Mucosa of stomach (tissue), 1 donor: Measurements from ENCODE around the gene TLR2.
"Not testable (repeated sequence)": the region's sequence is repeated elsewhere in the genome, so short reads cannot be mapped to it uniquely, and the experiment has no call there.

Experiments
- H3K27me3 ChIP-seq: one replicate; pipeline ENCODE4 v1.7.0; 2013; ENCODE audit warnings: mild to moderate bottlenecking, low read length; ENCODE audit not compliant: control insufficient read depth, insufficient read depth
- H3K36me3 ChIP-seq: one replicate; pipeline ENCODE4 v1.7.0; 2013; ENCODE audit warnings: low read length; ENCODE audit not compliant: control insufficient read depth, insufficient read depth
- H3K4me1 ChIP-seq: one replicate; pipeline ENCODE4 v1.7.0; 2013; ENCODE audit warnings: mild to moderate bottlenecking, low read length; ENCODE audit not compliant: control insufficient read depth, insufficient read depth
- H3K4me3 ChIP-seq: one replicate; pipeline ENCODE4 v1.7.0; 2013; ENCODE audit warnings: low read length
- H3K9ac ChIP-seq: one replicate; pipeline ENCODE4 v1.7.0; 2013; ENCODE audit warnings: mild to moderate bottlenecking, low read length, moderate library complexity
- H3K9me3 ChIP-seq: one replicate; pipeline ENCODE4 v1.7.0; 2013; ENCODE audit warnings: mild to moderate bottlenecking, low read length, moderate library complexity; ENCODE audit not compliant: control insufficient read depth
- donor health status: Pancreatic carcinoma.

Gene TLR2

GRCh38 chr4:153646978-153647377 lies 37.1 kb upstream of the TLR2 start:
- Histone ChIP-seq H3K4me1 (no peaks in the 10 kb centered on the region), H3K36me3 (no peaks in the 10 kb centered on the region), H3K9me3 (no peaks in the 10 kb centered on the region), H3K27me3 (no peaks in the 10 kb centered on the region), H3K9ac (no peak overlapping the region), H3K4me3 (no peak overlapping the region)

GRCh38 chr4:153647975-153648374 lies 36.1 kb upstream of the TLR2 start:
- Histone ChIP-seq H3K9ac (no peak overlapping the region), H3K27me3 (no peaks in the 10 kb centered on the region), H3K36me3 (no peaks in the 10 kb centered on the region), H3K4me1 (no peaks in the 10 kb centered on the region), H3K4me3 (no peak overlapping the region), H3K9me3 (no peaks in the 10 kb centered on the region)

GRCh38 chr4:153649572-153649991 lies 34.5 kb upstream of the TLR2 start:
- Histone ChIP-seq H3K36me3 (no peaks in the 10 kb centered on the region), H3K9me3 (no peaks in the 10 kb centered on the region), H3K4me3 (no peak overlapping the region), H3K9ac (no peak overlapping the region), H3K4me1 (no peaks in the 10 kb centered on the region), H3K27me3 (no peaks in the 10 kb centered on the region)

GRCh38 chr4:153651116-153651515 lies 33.0 kb upstream of the TLR2 start:
- Histone ChIP-seq H3K4me3 (no peak overlapping the region), H3K4me1 (no peaks in the 10 kb centered on the region), H3K9me3 (no peaks in the 10 kb centered on the region), H3K27me3 (no peaks in the 10 kb centered on the region), H3K9ac (no peak overlapping the region), H3K36me3 (no peaks in the 10 kb centered on the region)

- Histone ChIP-seq H3K36me3 (no peaks in the 10 kb centered on the region), H3K4me1 (no peaks in the 10 kb centered on the region), H3K4me3 (no peak overlapping the region), H3K9me3 (no peaks in the 10 kb centered on the region), H3K9ac (no peak overlapping the region), H3K27me3 (no peaks in the 10 kb centered on the region)
Observed at GRCh38 chr4:153651587-153651986, 32.5 kb upstream of the TLR2 start.

GRCh38 chr4:153652051-153652784 lies 31.9 kb upstream of the TLR2 start:
- Histone ChIP-seq H3K36me3 (no peaks in the 10 kb centered on the region), H3K4me1 (no peaks in the 10 kb centered on the region), H3K27me3 (no peaks in the 10 kb centered on the region), H3K9ac (no peak overlapping the region), H3K4me3 (no peak overlapping the region), H3K9me3 (no peaks in the 10 kb centered on the region)

GRCh38 chr4:153655002-153655541 lies 29.0 kb upstream of the TLR2 start:
- no peaks in the 10 kb centered on the region for H3K9me3 ChIP-seq
- no peaks in the 10 kb centered on the region for H3K36me3 ChIP-seq
- H3K4me1 ChIP-seq: no peaks in the 10 kb centered on the region
- H3K9ac ChIP-seq: no peak overlapping the region
- H3K4me3 ChIP-seq: no peak overlapping the region
- H3K27me3 ChIP-seq: no peaks in the 10 kb centered on the region

GRCh38 chr4:153655928-153656327 lies 28.2 kb upstream of the TLR2 start:
- Histone ChIP-seq H3K9me3 (no peaks in the 10 kb centered on the region), H3K4me3 (no peak overlapping the region), H3K36me3 (no peaks in the 10 kb centered on the region), H3K27me3 (no peaks in the 10 kb centered on the region), H3K4me1 (no peaks in the 10 kb centered on the region), H3K9ac (no peak overlapping the region)

GRCh38 chr4:153661215-153661822 lies 22.8 kb upstream of the TLR2 start:
- no peak overlapping the region for H3K9ac ChIP-seq
- H3K36me3 ChIP-seq: no peaks in the 10 kb centered on the region
- no peaks in the 10 kb centered on the region for H3K4me1 ChIP-seq
- no peak overlapping the region for H3K4me3 ChIP-seq
- no peaks in the 10 kb centered on the region for H3K9me3 ChIP-seq
- no peaks in the 10 kb centered on the region for H3K27me3 ChIP-seq

- Histone ChIP-seq H3K4me1 (no peaks in the 10 kb centered on the region), H3K9ac (no peak overlapping the region), H3K4me3 (no peak overlapping the region)
Observed at GRCh38 chr4:153661908-153662307, 22.2 kb upstream of the TLR2 start.

GRCh38 chr4:153663667-153664066 lies 20.4 kb upstream of the TLR2 start:
- no peak overlapping the region for H3K4me3 ChIP-seq
- no peaks in the 10 kb centered on the region for H3K9me3 ChIP-seq
- no peaks in the 10 kb centered on the region for H3K4me1 ChIP-seq

More at GRCh38 chr4:153661908-153662307, 22.2 kb upstream of the TLR2 start:
- no peaks in the 10 kb centered on the region for H3K9me3 ChIP-seq
- H3K36me3 ChIP-seq: no peaks in the 10 kb centered on the region
- no peaks in the 10 kb centered on the region for H3K27me3 ChIP-seq

GRCh38 chr4:153666505-153666904 lies 17.6 kb upstream of the TLR2 start:
- not testable (repeated sequence) for H3K4me3 ChIP-seq, H3K9ac ChIP-seq, H3K4me1 ChIP-seq, H3K9me3 ChIP-seq, H3K36me3 ChIP-seq, H3K27me3 ChIP-seq

More at GRCh38 chr4:153663667-153664066, 20.4 kb upstream of the TLR2 start:
- no peak overlapping the region for H3K9ac ChIP-seq
- H3K36me3 ChIP-seq: no peaks in the 10 kb centered on the region
- H3K27me3 ChIP-seq: no peaks in the 10 kb centered on the region
